ENCODE data around the gene NEK1. TPM values are rescaled to one million over a fixed set of nuclear protein-coding genes. Genes with fewer than 3 reads are reported as not detected.

The NEK1 gene
- total RNA-seq, 4 donors from 2014 or later, result 15.5 to 31.2 (median 20.3) TPM

DNA sequence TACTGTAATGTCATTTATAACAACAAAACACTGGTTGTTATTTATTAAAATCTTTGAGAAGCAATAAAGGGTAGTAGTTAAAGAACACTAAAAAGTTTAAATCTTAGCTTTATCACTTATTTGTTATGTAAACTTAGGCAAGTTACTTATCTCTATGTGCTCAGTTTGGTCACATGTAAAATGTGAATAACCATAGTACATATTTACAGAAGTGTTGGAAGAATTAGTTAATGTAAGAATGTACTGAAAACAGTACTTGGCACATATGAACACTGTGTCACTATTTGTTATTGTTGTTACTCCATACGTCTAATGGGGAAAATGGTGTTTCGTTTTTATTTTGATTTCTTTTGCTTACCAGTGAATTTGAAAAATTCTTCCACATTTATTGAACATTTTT, 9.1 kb downstream of the NEK1 start:
- no peak for DNase-seq
- 98 to 99% methylated on average over 2 of the region's 2 CpGs for WGBS, 2 donors
- peaks cover 0 to 4% of the 10 kb centered on the region in 2 donors for H3K36me3 ChIP-seq
- H3K27me3 ChIP-seq, result no peaks in the 10 kb centered on the region
- no peak overlapping the region for H3K4me3 ChIP-seq (replicated peaks in 1 of 3)
- no peaks in the 10 kb centered on the region for H3K9me3 ChIP-seq
- H3K27ac ChIP-seq, result no peak overlapping the region
- no peak for TF ChIP-seq POLR2A (IDR thresholded peaks at IDR 0.05)
- TF ChIP-seq, protein P1, sequence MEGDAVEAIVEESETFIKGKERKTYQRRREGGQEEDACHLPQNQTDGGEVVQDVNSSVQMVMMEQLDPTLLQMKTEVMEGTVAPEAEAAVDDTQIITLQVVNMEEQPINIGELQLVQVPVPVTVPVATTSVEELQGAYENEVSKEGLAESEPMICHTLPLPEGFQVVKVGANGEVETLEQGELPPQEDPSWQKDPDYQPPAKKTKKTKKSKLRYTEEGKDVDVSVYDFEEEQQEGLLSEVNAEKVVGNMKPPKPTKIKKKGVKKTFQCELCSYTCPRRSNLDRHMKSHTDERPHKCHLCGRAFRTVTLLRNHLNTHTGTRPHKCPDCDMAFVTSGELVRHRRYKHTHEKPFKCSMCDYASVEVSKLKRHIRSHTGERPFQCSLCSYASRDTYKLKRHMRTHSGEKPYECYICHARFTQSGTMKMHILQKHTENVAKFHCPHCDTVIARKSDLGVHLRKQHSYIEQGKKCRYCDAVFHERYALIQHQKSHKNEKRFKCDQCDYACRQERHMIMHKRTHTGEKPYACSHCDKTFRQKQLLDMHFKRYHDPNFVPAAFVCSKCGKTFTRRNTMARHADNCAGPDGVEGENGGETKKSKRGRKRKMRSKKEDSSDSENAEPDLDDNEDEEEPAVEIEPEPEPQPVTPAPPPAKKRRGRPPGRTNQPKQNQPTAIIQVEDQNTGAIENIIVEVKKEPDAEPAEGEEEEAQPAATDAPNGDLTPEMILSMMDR (IDR thresholded peaks at IDR 0.05), result no peak
- peaks cover 0 to 9% of the 10 kb centered on the region in 2 donors for H3K4me1 ChIP-seq
- intact Hi-C loops (cut with DNase I), result no loop called here

DNA sequence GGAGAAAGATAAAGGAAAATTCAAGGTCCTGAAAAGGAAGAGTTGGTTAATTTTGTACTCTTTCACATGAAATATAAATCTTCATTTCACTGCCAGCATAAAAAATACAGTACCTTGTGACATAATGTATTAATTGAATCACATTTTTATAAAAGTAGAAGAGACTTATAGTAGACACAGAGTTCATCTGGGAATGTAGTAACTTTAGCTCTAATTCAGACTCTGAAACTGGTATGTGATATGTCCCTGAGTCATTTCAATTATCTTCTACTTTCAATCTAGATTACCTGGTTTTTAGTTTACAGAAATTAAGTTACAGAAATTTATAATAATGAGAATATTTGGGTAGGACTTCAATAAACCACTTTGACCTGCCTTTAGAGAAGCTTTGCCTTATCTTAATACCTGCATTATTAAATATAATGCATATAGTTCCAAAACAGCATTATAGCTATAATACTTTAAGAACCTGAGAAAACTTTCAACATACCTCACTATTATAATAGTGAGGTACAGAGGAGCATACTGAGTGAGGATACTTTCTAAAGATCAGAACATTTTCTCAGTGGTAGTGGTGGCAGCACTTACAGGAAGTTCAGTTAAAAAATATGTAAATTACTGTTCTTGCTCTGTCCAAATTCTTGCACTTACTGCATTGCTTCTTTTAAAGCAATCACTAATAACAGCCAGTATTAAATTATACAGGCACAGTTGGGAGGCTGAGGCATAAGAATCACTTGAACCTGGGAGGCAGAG, 11.2 kb downstream of the NEK1 start:
- peaks cover 0 to 4% of the 10 kb centered on the region in 2 donors for H3K36me3 ChIP-seq
- no peaks in the 10 kb centered on the region for H3K9me3 ChIP-seq
- no peak overlapping the region for H3K4me3 ChIP-seq (replicated peaks in 1 of 3)
- no peak for DNase-seq
- peaks cover 0 to 9% of the 10 kb centered on the region in 2 donors for H3K4me1 ChIP-seq
- H3K27ac ChIP-seq, result no peak overlapping the region
- intact Hi-C loops (cut with DNase I), result no loop called here
- no peak for TF ChIP-seq POLR2A (IDR thresholded peaks at IDR 0.05)
- TF ChIP-seq, protein P1 (IDR thresholded peaks at IDR 0.05), result no peak
- no peaks in the 10 kb centered on the region for H3K27me3 ChIP-seq

DNA sequence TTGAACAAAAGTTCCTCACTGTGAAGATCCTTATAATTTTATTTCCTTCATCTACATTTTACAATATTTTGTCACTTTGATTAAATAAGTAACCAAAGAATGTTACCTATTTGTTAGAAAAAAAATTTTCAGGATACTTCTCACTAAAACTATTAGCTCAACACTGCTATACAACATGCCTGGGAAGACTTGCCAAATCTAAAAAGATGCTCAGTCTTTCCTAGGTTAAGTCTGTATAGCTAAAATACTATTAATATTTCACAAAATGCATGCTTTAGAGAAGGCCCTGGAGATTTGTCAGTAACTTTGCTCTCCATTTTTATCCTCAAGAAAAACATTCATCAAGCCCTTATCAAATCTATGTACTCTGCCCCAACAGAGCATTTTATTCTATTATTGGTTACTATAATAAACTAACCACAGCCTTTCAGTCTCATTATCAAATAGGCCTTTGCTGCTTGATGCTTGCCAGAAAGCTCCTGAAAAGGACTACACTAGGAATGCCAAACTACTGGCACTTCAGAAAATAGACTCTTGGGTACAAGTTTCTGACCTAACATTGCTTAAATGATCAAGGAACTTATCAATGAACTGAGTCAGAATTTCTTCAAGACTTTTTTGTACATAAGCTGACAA, 17.7 kb downstream of the NEK1 start:
- peaks cover 0 to 5% of the 10 kb centered on the region in 2 donors for H3K36me3 ChIP-seq
- no peak for DNase-seq
- TF ChIP-seq, protein P1 (IDR thresholded peaks at IDR 0.05), result no peak
- no peak for TF ChIP-seq POLR2A (IDR thresholded peaks at IDR 0.05)
- no peak overlapping the region for H3K27ac ChIP-seq
- H3K4me3 ChIP-seq (replicated peaks in 1 of 3), result no peak overlapping the region
- H3K4me1 ChIP-seq, result no peaks in the 10 kb centered on the region
- no peaks in the 10 kb centered on the region for H3K27me3 ChIP-seq
- intact Hi-C loops (cut with DNase I), result no loop called here
- H3K9me3 ChIP-seq, result no peaks in the 10 kb centered on the region

DNA sequence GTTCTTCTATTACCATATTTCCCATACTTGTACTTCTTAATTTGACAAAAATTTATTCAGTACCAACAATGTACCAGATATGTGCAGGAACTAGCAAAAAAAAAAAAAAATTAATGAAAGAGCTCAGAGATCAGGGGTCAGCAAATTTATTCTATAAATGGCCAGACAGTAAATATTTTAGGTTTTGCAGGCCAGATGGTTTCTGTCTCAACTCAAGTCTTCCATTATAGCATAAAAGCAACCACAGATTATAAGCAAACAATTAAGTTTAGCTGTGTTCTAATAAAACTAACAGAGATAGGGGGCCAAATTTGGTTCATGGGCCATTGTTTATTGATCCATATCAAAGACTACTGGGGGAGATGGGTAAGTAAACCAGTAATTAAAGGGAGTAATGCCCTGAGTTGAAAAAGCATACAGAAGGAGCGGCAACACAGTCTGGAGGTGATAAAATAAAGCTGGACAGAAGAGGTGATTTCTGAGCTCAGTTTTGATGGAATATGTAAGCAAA, 19.3 kb downstream of the NEK1 start:
- Histone ChIP-seq H3K4me3 (replicated peaks in 1 of 3) (no peak overlapping the region), H3K27me3 (no peaks in the 10 kb centered on the region), H3K36me3 (peaks cover 0 to 7% of the 10 kb centered on the region in 2 donors), H3K27ac (no peak overlapping the region), H3K4me1 (no peaks in the 10 kb centered on the region), H3K9me3 (no peaks in the 10 kb centered on the region)
- TF ChIP-seq POLR2A (IDR thresholded peaks at IDR 0.05), result no peak
- TF ChIP-seq, protein P1 (IDR thresholded peaks at IDR 0.05), result no peak
- intact Hi-C loops (cut with DNase I), result no loop called here
- DNase-seq, result no peak
- WGBS, 2 donors, result 100% methylated on average over 1 of the region's 1 CpG

DNA sequence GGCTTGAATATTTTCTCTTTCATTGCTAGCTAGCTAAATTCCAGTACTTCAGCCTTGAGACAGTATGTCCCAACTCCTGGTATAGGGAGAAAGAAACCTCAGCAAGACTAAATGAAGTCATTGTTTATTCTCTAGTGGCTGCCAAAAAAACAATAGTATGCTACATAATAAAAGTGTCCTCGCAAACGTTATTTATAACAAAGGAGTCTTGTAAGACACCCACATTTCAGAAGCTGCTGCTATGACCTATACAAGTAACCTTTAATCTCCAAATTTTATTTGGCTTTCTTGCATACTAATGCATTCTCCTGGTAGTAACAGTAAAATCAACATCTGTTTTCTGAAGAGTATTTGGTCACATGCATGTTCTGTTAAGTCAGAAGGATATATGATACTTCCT, 28.8 kb downstream of the NEK1 start:
- Histone ChIP-seq H3K27me3 (no peaks in the 10 kb centered on the region), H3K4me3 (replicated peaks in 1 of 3) (no peak overlapping the region), H3K9me3 (no peaks in the 10 kb centered on the region), H3K4me1 (no peaks in the 10 kb centered on the region), H3K27ac (no peak overlapping the region), H3K36me3 (peaks cover 9 to 14% of the 10 kb centered on the region in 2 donors)
- DNase-seq, result no peak
- WGBS, 2 donors, result 55 to 59% methylated on average over 2 of the region's 2 CpGs
- intact Hi-C loops (cut with DNase I), result no loop called here
- TF ChIP-seq POLR2A (IDR thresholded peaks at IDR 0.05), result no peak
- TF ChIP-seq, protein P1 (IDR thresholded peaks at IDR 0.05), result no peak
